GM19395 (cell line): ENCODE results near the gene MYO15A.

Source experiments
- ATAC-seq: cut with Tn5 transposase; IDR thresholded peaks from one replicate; pipeline ENCODE4 v1.9.1; 2021; ENCODE audit warnings: mild to moderate bottlenecking, moderate library complexity; ENCODE audit not compliant: unreplicated experiment

The MYO15A gene

GRCh38 chr17:18129041-18129502 lies 20.5 kb downstream of the MYO15A start:
- ATAC-seq: no peak

- ATAC-seq: no peak
These were observed 24.2 kb downstream of the MYO15A start for GRCh38 chr17:18132711-18133110.

- no peak for ATAC-seq
These were observed 27.8 kb downstream of the MYO15A start for GRCh38 chr17:18136357-18136756.

- ATAC-seq: no peak
These were observed 29.7 kb downstream of the MYO15A start for GRCh38 chr17:18138065-18138749.

GRCh38 chr17:18139092-18139491 lies 30.5 kb downstream of the MYO15A start:
- ATAC-seq: no peak

- ATAC-seq: no peak
These were observed 30.9 kb downstream of the MYO15A start for GRCh38 chr17:18139498-18139897.

GRCh38 chr17:18139949-18140348 lies 31.4 kb downstream of the MYO15A start:
- ATAC-seq: no peak

GRCh38 chr17:18140648-18141047 lies 32.1 kb downstream of the MYO15A start:
- ATAC-seq: no peak

GRCh38 chr17:18141210-18141803 lies 32.8 kb downstream of the MYO15A start:
- no peak for ATAC-seq

- no peak for ATAC-seq
These were observed 33.9 kb downstream of the MYO15A start for GRCh38 chr17:18142417-18142816.

GRCh38 chr17:18143044-18143936 lies 34.7 kb downstream of the MYO15A start:
- ATAC-seq: no peak

- ATAC-seq: no peak
These were observed 35.7 kb downstream of the MYO15A start for GRCh38 chr17:18144261-18144660.

GRCh38 chr17:18144855-18145254 lies 36.3 kb downstream of the MYO15A start:
- no peak for ATAC-seq

GRCh38 chr17:18145811-18146210 lies 37.3 kb downstream of the MYO15A start:
- ATAC-seq: no peak

GRCh38 chr17:18146259-18146658 lies 37.7 kb downstream of the MYO15A start:
- ATAC-seq: no peak

GRCh38 chr17:18146980-18147379 lies 38.4 kb downstream of the MYO15A start:
- no peak for ATAC-seq

- no peak for ATAC-seq
These were observed 40.0 kb downstream of the MYO15A start for GRCh38 chr17:18148586-18148985.

GRCh38 chr17:18151290-18151689 lies 42.7 kb downstream of the MYO15A start:
- ATAC-seq: no peak

GRCh38 chr17:18155179-18155578 lies 46.6 kb downstream of the MYO15A start:
- no peak for ATAC-seq

GRCh38 chr17:18156171-18156975 lies 47.8 kb downstream of the MYO15A start:
- ATAC-seq: no peak

GRCh38 chr17:18156976-18157280 lies 48.4 kb downstream of the MYO15A start:
- no peak for ATAC-seq
